Measurements from ENCODE around the gene IKBKG.
A peak's percentile ranks its signal among the peaks of the same experiment; 100 is the strongest.
"Not testable (repeated sequence)": the region's sequence is repeated elsewhere in the genome, so short reads cannot be mapped to it uniquely, and the experiment has no call there.

Gene IKBKG

GRCh38 chrX:154560326-154560725 lies 12.9 kb downstream of the IKBKG start:
- DNase-seq, result not testable (repeated sequence)

GRCh38 chrX:154562295-154562694 lies 14.9 kb downstream of the IKBKG start:
- DNase-seq, result not testable (repeated sequence)

GRCh38 chrX:154570361-154570760 lies 22.9 kb downstream of the IKBKG start:
- DNase-seq, result not testable (repeated sequence)

- not testable (repeated sequence) for DNase-seq
Measured at GRCh38 chrX:154573061-154573460, 25.6 kb downstream of the IKBKG start.

- DNase-seq, result not testable (repeated sequence)
Measured at GRCh38 chrX:154575076-154575475, 27.7 kb downstream of the IKBKG start.

GRCh38 chrX:154582994-154583393 lies 35.6 kb downstream of the IKBKG start:
- DNase-seq, result not testable (repeated sequence)

- not testable (repeated sequence) for DNase-seq
Measured at GRCh38 chrX:154584585-154585183, 37.3 kb downstream of the IKBKG start, which contains the start of gene CTAG1A. TSS of gene CTAG1A (plus strand) at chrX:154585133. CDS start at chrX:154585207, 74 bp downstream.

GRCh38 chrX:154590415-154590814 lies 43.0 kb downstream of the IKBKG start:
- not testable (repeated sequence) for DNase-seq

DNA sequence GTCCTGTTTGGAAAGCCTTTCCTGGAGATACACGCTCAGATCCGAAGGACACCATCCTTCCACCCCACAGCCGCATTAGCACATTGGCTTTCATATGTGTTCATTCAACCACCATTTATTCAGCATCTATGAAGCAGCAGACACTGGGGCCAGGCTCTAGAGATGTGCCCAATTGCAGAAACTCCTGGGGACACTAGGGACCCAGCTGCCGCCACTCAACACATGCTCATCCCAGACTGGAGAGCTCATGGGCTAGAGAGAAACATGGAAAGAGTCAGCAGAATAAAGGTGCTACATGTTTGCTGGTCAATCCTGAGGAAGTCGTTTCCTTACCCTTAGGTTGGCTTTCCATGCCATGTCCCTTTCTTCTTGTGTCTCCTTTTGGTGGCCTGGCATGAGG lies 45.1 kb downstream of the IKBKG start:
- no peak for DNase-seq

DNA sequence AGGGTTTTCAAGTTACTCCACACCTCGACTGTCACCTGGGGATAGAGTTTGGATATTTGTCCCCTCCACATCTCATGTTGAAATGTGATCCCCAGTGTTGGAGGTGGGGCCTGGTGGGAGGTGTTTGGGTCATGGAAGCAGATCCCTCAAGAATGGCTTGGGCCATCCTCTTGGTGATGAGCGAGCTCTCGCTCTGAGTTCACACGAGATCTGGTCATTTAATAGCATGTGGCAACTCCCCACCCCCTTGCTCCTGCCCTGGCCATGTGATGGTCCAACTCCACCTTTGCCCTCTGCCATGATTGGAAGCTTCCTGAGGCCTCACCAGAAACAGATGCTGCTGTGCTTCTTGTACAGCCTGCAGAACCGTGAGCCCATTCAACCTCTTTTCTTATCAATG lies 45.8 kb downstream of the IKBKG start:
- DNase-seq, result no peak

- DNase-seq, result no peak
Measured at GRCh38 chrX:154594491-154594890, 47.1 kb downstream of the IKBKG start.

DNA sequence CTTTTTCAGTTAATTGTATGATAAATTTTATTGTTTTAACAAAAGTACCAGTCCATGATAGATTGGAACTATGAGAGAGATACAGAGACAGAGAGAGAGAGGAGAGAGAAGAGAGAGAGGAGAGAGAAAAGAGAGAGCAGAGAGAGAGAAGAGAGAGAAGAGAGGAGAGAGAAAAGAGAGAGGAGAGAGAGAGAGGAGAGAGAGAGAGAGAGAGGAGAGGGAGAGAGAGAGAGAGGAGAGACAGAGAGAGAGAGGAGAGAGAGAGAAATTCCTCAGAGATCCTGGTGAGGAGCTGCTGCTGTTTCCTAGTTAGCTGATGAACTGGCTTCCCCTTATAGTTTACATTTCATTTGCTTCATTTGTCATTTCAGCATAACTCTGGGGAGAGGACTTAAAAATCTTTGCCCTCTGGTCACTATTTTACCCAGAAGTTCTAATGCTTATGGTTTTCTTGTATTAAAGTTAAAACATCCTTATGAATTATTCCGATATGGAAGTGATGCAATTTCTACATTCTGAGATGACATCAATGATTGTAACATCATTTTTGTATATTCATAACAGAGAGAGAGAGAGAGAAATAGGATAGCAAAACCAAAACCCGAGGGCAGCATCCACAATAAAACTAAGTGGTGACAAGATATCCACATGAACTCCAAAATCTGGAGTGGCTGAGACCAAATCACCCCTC lies 48.3 kb downstream of the IKBKG start:
- DNase-seq, result no peak

DNA sequence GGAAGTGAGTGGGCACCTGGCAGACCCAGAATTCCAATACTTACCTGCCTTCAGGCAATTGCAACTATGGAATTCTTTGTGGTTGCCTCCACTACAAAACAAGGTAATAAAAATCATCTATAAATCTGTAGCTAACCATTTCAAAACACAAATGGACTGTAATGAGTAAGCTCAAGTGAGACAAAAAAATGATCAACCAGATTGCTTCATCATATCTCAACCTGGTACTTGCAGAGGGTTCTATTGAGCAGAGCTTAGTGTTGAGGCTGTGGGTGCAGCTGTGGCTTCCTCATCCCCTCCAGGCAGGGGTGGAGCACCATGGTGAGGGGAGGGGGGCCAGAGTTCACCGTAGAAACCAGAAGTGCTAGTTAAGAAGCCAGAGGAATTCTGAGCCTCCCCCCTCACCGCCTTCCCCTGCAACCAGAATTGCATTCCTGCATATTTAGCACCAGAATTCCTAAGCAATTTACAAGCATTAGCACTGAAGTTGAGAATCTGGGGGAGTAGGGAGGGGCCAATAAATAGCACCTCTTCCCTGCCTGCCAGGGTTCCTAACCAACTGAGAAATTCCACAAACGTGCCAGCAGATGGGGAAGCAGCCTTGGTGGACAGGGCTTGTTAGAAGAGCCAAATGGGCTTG lies 49.0 kb downstream of the IKBKG start:
- DNase-seq, result peak; percentile 25

- no peak for DNase-seq
Measured at GRCh38 chrX:154597221-154597620, 49.8 kb downstream of the IKBKG start.

DNA sequence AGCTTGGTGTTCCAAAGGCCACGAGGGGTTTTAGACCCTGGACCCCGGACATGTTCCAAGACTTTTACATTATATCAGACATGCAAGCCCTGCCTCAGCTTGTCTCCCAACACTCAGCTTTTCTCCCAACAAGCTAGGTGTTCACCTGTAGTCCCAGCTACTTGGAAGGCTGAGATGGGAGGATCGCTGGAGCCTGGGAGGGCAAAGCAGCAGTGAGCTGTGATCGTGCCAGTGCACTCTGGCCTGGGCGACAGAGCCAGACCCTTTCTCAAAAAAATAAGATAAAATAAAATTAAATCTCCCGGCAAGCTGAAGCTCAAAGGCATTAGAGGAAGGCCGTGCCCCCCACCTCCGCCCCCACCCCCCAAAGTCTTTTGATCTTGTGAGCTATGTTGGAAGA lies 51.2 kb downstream of the IKBKG start:
- DNase-seq, result no peak

DNA sequence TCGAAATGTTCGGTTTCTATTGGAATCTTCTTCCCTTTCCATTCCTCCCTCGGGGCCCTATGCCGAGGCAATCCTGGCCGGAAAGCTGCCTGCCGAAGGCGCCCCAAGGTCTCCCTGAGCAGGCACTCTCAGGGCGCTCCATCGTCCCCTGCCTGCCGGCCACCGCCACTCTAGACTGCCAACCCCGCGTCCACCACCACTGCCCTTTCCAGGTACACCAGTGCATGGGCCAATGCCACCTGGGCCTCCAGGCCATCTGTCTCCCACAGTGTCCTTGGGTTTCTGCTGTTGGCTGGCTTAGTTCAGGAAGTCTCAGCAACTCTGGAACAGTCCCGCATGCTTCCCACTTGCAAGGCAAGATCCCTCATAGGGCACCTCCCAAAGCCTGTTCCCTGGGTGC lies 52.1 kb downstream of the IKBKG start:
- no peak for DNase-seq

GRCh38 chrX:154600759-154601374 lies 53.4 kb downstream of the IKBKG start:
- DNase-seq, result no peak

DNA sequence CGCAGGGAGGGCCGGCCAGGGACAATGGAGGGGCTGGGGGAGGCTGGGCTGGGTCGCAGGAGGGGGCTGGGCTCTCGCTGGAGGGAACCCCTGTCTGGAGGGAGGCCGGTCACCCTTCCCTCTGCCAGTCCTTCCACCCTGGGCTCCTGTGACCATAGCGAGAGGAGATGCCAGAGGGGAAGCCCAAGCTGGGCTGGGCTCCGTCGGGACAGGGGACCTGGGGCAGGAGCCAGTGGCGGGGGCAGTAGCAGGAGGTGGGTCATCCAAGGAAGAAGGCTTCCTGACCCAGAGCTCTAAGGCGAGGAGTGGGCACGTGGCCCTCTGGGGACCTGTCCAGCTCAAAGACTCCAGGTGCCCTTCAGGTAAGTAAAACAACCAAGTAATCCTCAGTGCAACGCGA lies 54.8 kb downstream of the IKBKG start:
- no peak for DNase-seq

DNA sequence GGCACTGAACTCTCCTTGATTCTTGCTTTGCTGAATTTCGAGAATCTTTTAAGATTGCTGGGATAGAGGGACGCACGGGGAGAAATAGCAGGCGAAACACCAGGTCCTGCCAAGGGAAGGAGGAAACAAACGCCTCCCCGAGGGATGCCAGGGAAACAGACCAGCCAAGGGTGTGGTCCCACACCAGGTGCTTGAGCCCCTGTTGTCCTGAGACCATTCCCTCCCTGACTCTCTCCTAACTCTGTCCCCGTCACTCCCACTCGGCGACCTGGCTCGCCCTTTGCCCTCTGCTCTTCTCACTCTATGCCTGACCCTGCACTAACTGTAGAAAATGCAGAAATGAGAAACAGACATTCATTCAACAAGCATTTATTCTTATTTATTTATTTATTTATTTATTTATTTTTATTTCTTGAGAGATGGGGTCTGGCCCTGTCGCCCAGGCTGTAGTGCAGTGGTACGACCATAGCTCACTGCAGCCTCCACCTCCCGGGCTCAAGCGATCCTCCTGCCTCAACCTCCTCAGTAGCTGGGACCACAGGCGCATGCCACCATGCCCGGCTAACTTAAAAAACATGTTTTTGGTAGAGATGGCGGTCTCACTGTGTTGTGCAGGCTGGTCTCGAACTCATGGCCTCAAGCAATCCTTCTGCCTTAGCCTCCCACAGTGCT lies 55.5 kb downstream of the IKBKG start:
- no peak for DNase-seq

DNA sequence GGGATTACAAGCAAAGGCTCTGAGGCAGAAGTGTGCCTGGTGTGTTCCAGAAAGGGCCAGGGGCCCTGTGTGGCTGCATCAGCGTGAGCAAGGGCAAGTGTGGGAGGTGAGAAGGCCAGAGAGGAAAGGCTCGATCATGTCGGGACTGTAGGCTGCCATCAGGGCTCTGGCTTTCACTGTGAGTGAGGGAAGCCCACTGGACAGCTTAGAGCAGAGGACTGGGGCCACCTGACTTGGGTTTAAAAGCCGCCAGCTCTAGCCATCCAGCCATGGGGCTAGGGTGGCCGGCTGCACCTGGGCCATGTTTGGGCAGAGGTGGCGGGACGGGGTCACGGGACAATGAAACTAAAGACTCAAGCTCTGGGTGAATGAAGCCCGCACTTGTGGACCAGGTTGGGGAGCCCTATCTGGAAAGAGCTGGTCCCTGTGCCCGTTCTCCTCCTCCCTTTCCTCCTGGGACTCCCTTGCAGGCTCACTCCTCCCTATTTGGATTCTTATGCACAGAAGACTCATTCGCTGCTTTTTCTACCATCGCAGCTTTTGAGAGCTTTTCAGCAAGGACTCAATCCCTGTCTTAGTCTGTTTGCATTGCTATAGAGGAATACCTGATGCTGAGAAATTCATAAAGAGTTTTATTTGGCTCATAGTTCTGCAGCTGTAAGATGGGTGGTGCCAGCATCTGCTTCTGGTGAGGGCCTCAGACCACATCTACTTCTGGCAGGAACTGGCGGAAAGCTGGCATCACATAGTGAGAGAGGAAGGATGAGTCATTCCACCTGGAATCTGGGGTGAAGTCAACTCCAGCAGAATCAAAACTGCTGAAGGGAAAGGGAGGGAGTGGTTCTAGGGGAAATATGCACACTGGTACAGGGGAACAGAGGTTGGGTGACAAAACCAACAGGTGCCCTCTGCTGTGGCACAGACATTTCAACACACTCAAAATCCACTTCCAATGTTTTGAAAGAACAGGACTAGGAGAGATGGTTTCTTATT lies 56.3 kb downstream of the IKBKG start:
- DNase-seq, result peak; percentile 59

GRCh38 chrX:154605566-154605965 lies 58.1 kb downstream of the IKBKG start:
- no peak for DNase-seq

- no peak for DNase-seq
Measured at GRCh38 chrX:154607370-154607769, 60.0 kb downstream of the IKBKG start.
